DMS53 treated with DMSO at 0.1 percent for 48 hours (cell line): ENCODE results near the gene MAPK7.

Experiments used
- DNase-seq: peaks from one replicate; lab custom pipeline; 2025; ENCODE audit not compliant: unreplicated experiment; lab: John Stamatoyannopoulos, UW

MAPK7 gene

GRCh38 chr17:19414396-19415280 lies 36.3 kb downstream of the MAPK7 start:
- DNase-seq, result no peak

GRCh38 chr17:19415311-19415710 lies 37.0 kb downstream of the MAPK7 start:
- no peak for DNase-seq

- no peak for DNase-seq
Measured at GRCh38 chr17:19415806-19416775, 37.8 kb downstream of the MAPK7 start.

- DNase-seq, result no peak
Measured at GRCh38 chr17:19417611-19418010, 39.3 kb downstream of the MAPK7 start.

- no peak for DNase-seq
Measured at GRCh38 chr17:19418251-19418992, 40.1 kb downstream of the MAPK7 start.

GRCh38 chr17:19421219-19421618 lies 42.9 kb downstream of the MAPK7 start:
- no peak for DNase-seq

- no peak for DNase-seq
Measured at GRCh38 chr17:19421926-19422325, 43.6 kb downstream of the MAPK7 start.

- DNase-seq, result no peak
Measured at GRCh38 chr17:19424934-19425868, 46.9 kb downstream of the MAPK7 start.

- no peak for DNase-seq
Measured at GRCh38 chr17:19426631-19427030, 48.3 kb downstream of the MAPK7 start.

GRCh38 chr17:19431691-19432090 lies 53.4 kb downstream of the MAPK7 start:
- no peak for DNase-seq
